ENCODE results near the gene EML4. TPM values are rescaled to one million over a fixed set of nuclear protein-coding genes. Genes with fewer than 3 reads are reported as not detected.

The EML4 gene
- polyA plus RNA-seq, 1 of the 3 experiments (the other 2 are of a cell fraction) = 35.0 TPM

DNA sequence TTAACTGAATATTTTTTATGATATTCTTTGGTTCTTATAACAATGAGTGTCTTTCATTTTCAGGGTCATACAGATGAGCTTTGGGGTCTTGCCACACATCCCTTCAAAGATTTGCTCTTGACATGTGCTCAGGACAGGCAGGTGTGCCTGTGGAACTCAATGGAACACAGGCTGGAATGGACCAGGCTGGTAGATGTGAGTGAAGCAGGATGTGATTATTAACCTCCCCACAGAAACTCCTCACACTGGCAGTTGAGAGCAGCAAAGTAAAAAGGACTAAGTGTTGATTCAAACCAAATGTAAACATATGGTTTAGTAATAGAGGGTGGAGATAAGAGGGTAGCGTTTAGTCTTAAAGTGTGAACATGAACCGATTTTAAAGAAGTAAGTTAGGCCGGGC lies 134.1 kb downstream of the EML4 start:
- Histone ChIP-seq H3K36me3 (replicated peaks in 1 of 2; ENCODE audit: control insufficient read depth in 1 of 2, insufficient read depth in 2 of 2, low read length in 1 of 2) (peaks cover 64 to 68% of the 10 kb centered on the region in 2 experiments), H3K79me2 (ENCODE audit: insufficient read depth) (no peaks in the 10 kb centered on the region), H3K4me2 (no peak overlapping the region), H3K9me2 (no peaks in the 10 kb centered on the region), H3K4me1 (ENCODE audit: control insufficient read depth in 1 of 2, insufficient read depth in 2 of 2, low read depth in 1 of 2, low read length in 1 of 2) (no peaks in the 10 kb centered on the region; a peak in 1 of 4 replicates), H3F3A (replicated peaks; ENCODE audit: insufficient read depth) (no peaks in the 10 kb centered on the region), H3K27me3 (ENCODE audit: insufficient read depth) (no peaks in the 10 kb centered on the region), H3K9ac (no peak overlapping the region), H2AFZ (ENCODE audit: low read depth) (no peak overlapping the region), H3K9me3 (no peaks in the 10 kb centered on the region), H3K4me3 (ENCODE audit: low read depth in 2 of 2, low read length in 1 of 2) (no peak overlapping the region), H3K27ac (ENCODE audit: low read depth in 2 of 2, low read length in 1 of 2) (no peak overlapping the region), H4K20me1 (ENCODE audit: insufficient read depth) (no peaks in the 10 kb centered on the region)
- no peak for DNase-seq
- TF ChIP-seq JUND (IDR thresholded peaks at IDR 0.05) (no peak), GATA2 (CRISPR knock-in tag; IDR thresholded peaks at IDR 0.05) (no peak), NFIC (IDR thresholded peaks at IDR 0.05; ENCODE audit: borderline replicate concordance) (no peak), MXI1 (IDR thresholded peaks at IDR 0.05; ENCODE audit: low read depth, low read length) (no peak), FOXJ3 (CRISPR knock-in tag; IDR thresholded peaks at IDR 0.05) (no peak), TAF1 (IDR thresholded peaks at IDR 0.05; ENCODE audit: borderline replicate concordance, low read depth, low read length) (no peak), NRF1 (IDR thresholded peaks at IDR 0.05; ENCODE audit: low read depth, low read length) (no peak), TEAD4 (IDR thresholded peaks at IDR 0.05; ENCODE audit: borderline replicate concordance, insufficient read depth) (no peak), EP300 (IDR thresholded peaks at IDR 0.05; ENCODE audit: borderline replicate concordance in 1 of 2, low read depth in 1 of 2, low read length in 1 of 2) (no peak), FOXM1 (IDR thresholded peaks at IDR 0.05; ENCODE audit: low read depth) (no peak), EZH2phosphoT487 (IDR thresholded peaks at IDR 0.05; ENCODE audit: borderline replicate concordance, low read depth) (no peak)
- TF ChIP-seq, protein P1, sequence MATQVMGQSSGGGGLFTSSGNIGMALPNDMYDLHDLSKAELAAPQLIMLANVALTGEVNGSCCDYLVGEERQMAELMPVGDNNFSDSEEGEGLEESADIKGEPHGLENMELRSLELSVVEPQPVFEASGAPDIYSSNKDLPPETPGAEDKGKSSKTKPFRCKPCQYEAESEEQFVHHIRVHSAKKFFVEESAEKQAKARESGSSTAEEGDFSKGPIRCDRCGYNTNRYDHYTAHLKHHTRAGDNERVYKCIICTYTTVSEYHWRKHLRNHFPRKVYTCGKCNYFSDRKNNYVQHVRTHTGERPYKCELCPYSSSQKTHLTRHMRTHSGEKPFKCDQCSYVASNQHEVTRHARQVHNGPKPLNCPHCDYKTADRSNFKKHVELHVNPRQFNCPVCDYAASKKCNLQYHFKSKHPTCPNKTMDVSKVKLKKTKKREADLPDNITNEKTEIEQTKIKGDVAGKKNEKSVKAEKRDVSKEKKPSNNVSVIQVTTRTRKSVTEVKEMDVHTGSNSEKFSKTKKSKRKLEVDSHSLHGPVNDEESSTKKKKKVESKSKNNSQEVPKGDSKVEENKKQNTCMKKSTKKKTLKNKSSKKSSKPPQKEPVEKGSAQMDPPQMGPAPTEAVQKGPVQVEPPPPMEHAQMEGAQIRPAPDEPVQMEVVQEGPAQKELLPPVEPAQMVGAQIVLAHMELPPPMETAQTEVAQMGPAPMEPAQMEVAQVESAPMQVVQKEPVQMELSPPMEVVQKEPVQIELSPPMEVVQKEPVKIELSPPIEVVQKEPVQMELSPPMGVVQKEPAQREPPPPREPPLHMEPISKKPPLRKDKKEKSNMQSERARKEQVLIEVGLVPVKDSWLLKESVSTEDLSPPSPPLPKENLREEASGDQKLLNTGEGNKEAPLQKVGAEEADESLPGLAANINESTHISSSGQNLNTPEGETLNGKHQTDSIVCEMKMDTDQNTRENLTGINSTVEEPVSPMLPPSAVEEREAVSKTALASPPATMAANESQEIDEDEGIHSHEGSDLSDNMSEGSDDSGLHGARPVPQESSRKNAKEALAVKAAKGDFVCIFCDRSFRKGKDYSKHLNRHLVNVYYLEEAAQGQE (IDR thresholded peaks at IDR 0.05; ENCODE audit: low read depth, low read length) = no peak
- TF ChIP-seq, protein P2, sequence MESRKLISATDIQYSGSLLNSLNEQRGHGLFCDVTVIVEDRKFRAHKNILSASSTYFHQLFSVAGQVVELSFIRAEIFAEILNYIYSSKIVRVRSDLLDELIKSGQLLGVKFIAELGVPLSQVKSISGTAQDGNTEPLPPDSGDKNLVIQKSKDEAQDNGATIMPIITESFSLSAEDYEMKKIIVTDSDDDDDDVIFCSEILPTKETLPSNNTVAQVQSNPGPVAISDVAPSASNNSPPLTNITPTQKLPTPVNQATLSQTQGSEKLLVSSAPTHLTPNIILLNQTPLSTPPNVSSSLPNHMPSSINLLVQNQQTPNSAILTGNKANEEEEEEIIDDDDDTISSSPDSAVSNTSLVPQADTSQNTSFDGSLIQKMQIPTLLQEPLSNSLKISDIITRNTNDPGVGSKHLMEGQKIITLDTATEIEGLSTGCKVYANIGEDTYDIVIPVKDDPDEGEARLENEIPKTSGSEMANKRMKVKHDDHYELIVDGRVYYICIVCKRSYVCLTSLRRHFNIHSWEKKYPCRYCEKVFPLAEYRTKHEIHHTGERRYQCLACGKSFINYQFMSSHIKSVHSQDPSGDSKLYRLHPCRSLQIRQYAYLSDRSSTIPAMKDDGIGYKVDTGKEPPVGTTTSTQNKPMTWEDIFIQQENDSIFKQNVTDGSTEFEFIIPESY (IDR thresholded peaks at IDR 0.05; ENCODE audit: borderline replicate concordance, low read depth) = no peak
- TF ChIP-seq, protein P3, sequence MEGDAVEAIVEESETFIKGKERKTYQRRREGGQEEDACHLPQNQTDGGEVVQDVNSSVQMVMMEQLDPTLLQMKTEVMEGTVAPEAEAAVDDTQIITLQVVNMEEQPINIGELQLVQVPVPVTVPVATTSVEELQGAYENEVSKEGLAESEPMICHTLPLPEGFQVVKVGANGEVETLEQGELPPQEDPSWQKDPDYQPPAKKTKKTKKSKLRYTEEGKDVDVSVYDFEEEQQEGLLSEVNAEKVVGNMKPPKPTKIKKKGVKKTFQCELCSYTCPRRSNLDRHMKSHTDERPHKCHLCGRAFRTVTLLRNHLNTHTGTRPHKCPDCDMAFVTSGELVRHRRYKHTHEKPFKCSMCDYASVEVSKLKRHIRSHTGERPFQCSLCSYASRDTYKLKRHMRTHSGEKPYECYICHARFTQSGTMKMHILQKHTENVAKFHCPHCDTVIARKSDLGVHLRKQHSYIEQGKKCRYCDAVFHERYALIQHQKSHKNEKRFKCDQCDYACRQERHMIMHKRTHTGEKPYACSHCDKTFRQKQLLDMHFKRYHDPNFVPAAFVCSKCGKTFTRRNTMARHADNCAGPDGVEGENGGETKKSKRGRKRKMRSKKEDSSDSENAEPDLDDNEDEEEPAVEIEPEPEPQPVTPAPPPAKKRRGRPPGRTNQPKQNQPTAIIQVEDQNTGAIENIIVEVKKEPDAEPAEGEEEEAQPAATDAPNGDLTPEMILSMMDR (IDR thresholded peaks at IDR 0.05) = no peak
- TF ChIP-seq, protein P4, sequence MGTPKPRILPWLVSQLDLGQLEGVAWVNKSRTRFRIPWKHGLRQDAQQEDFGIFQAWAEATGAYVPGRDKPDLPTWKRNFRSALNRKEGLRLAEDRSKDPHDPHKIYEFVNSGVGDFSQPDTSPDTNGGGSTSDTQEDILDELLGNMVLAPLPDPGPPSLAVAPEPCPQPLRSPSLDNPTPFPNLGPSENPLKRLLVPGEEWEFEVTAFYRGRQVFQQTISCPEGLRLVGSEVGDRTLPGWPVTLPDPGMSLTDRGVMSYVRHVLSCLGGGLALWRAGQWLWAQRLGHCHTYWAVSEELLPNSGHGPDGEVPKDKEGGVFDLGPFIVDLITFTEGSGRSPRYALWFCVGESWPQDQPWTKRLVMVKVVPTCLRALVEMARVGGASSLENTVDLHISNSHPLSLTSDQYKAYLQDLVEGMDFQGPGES (IDR thresholded peaks at IDR 0.05; ENCODE audit: low read depth, low read length) = no peak
- WGBS (ENCODE audit: low lambda C conversion rate) = 98% methylated on average over 3 of the region's 3 CpGs
- ChIA-PET POLR2A (no interaction called here), CTCF (interaction anchor here (1.1 to 2.1 kb wide), 4 partner anchors 13 to 207 kb away, joined by 3 to 7 read pairs (median 3); no protein-coding TSS in a partner anchor)

Measured in SK-N-SH (cell line).